NB4 (cell line): ENCODE measurements around the gene CLRN2.

Experiments
- POLR2A ChIP-seq: IDR thresholded peaks from 2 replicates; pipeline ENCODE4 v1.6.1; 2011; ENCODE audit warnings: mild to moderate bottlenecking; ENCODE audit not compliant: insufficient read length; ENCODE audit errors: extremely low read depth
- TF ChIP-seq, protein P1 (sequence below): IDR thresholded peaks from one replicate; pipeline ENCODE4 v1.5.1; 2012; ENCODE audit warnings: low read depth, low read length

DNA sequence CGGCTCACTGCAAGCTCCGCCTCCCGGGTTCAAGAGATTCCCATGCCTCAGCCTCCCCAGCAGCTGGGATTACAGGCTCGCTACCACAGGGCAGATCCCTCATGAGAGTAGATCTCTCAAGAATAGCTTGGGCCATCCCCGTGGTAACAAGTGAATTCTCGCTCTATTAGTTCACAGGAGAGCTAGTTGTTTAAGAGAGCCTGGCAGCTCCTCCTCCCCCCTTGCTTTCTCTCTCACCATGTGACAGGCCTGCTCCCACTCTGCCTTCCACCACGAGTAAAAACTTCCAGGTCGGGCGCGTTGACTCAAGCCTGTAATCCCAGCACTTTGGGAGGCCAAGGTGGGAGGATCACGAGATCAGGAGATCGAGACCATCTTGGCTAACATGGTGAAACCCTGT lies 31.7 kb downstream of the CLRN2 start:
- no peak for TF ChIP-seq POLR2A
- TF ChIP-seq, protein P1, sequence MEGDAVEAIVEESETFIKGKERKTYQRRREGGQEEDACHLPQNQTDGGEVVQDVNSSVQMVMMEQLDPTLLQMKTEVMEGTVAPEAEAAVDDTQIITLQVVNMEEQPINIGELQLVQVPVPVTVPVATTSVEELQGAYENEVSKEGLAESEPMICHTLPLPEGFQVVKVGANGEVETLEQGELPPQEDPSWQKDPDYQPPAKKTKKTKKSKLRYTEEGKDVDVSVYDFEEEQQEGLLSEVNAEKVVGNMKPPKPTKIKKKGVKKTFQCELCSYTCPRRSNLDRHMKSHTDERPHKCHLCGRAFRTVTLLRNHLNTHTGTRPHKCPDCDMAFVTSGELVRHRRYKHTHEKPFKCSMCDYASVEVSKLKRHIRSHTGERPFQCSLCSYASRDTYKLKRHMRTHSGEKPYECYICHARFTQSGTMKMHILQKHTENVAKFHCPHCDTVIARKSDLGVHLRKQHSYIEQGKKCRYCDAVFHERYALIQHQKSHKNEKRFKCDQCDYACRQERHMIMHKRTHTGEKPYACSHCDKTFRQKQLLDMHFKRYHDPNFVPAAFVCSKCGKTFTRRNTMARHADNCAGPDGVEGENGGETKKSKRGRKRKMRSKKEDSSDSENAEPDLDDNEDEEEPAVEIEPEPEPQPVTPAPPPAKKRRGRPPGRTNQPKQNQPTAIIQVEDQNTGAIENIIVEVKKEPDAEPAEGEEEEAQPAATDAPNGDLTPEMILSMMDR, result no peak
